DOHH2 (cell line): ENCODE results near the gene FKBP1B.

Experiments
- H3F3A ChIP-seq: fragments of 200-600 bp; sonication (generic), shearing (Covaris generic); 2 replicates; pipeline ENCODE4 v1.6.0; 2016; ENCODE audit warnings: antibody characterized with exemption, mild to moderate bottlenecking; ENCODE audit not compliant: control insufficient read depth, insufficient read depth
- H3K27ac ChIP-seq: fragments of 200-600 bp; sonication (generic); 2 replicates; pipeline ENCODE4 v1.5.1; 2014; ENCODE audit warnings: low read depth, mild to moderate bottlenecking, low read length, moderate library complexity
- H3K27me3 ChIP-seq: fragments of 200-600 bp; sonication (generic); 2 replicates; pipeline ENCODE4 v1.6.1; 2014; ENCODE audit warnings: mild to moderate bottlenecking, low read length, mixed read lengths; ENCODE audit not compliant: control insufficient read depth
- H3K36me3 ChIP-seq: fragments of 200-600 bp; sonication (generic); 2 replicates; pipeline ENCODE4 v1.6.1; 2014; ENCODE audit warnings: mild to moderate bottlenecking, low read length, moderate library complexity, mixed read lengths; ENCODE audit not compliant: control insufficient read depth
- H3K4me1 ChIP-seq: fragments of 200-600 bp; sonication (generic); 2 replicates; pipeline ENCODE4 v1.6.1; 2014; ENCODE audit warnings: mild to moderate bottlenecking, low read length, mixed read lengths; ENCODE audit not compliant: control insufficient read depth
- H3K4me2 ChIP-seq: fragments of 200-600 bp; sonication (generic); 2 replicates; pipeline ENCODE4 v1.6.0; 2014; ENCODE audit warnings: mild to moderate bottlenecking, low read length, moderate library complexity
- H3K4me3 ChIP-seq: fragments of 200-600 bp; sonication (generic); 2 replicates; pipeline ENCODE4 v1.5.1; 2014; ENCODE audit warnings: mild to moderate bottlenecking, low read length, mixed read lengths
- H3K79me2 ChIP-seq: fragments of 200-600 bp; sonication (generic); 2 replicates; pipeline ENCODE4 v1.6.1; 2014; ENCODE audit warnings: mild to moderate bottlenecking, low read length, mixed read lengths; ENCODE audit not compliant: control insufficient read depth
- H3K9me2 ChIP-seq: fragments of 200-600 bp; sonication (generic); replicated peaks from 2 replicates; pipeline ENCODE4 v1.6.1; 2014; ENCODE audit warnings: mild to moderate bottlenecking, low read length, mixed read lengths; ENCODE audit not compliant: control insufficient read depth
- H3K9me3 ChIP-seq: fragments of 200-600 bp; sonication (generic); 2 replicates; pipeline ENCODE4 v1.6.1; 2014; ENCODE audit warnings: antibody characterized with exemption, low read length, mixed read lengths; ENCODE audit not compliant: control insufficient read depth, insufficient read depth
- H4K20me1 ChIP-seq: fragments of 200-600 bp; sonication (generic); 2 replicates; pipeline ENCODE4 v1.6.0; 2014; ENCODE audit warnings: low read depth, mild to moderate bottlenecking, antibody characterized with exemption, low read length, moderate library complexity; ENCODE audit not compliant: control insufficient read depth, insufficient read depth
- CTCF ChIP-seq: fragments of 200-600 bp; sonication (generic); IDR thresholded peaks from one replicate; pipeline ENCODE4 v1.5.1; 2014; ENCODE audit warnings: antibody characterized with exemption, mild to moderate bottlenecking, low read depth, low read length; ENCODE audit not compliant: poor library complexity, severe bottlenecking
- EZH2phosphoT487 ChIP-seq: fragments of 200-600 bp; sonication (generic); IDR thresholded peaks from 2 replicates; pipeline ENCODE4 v1.6.1; 2017; ENCODE audit warnings: borderline replicate concordance, mild to moderate bottlenecking, antibody characterized with exemption, low read length, moderate library complexity, mixed read lengths

FKBP1B gene

GRCh38 chr2:24101992-24102391 lies 52.5 kb downstream of the FKBP1B start:
- H3K79me2 ChIP-seq: no peaks in the 10 kb centered on the region
- no peaks in the 10 kb centered on the region for H3K36me3 ChIP-seq
- H3K9me2 ChIP-seq: no peaks in the 10 kb centered on the region
- H3K4me3 ChIP-seq: no peak overlapping the region
- H3K27ac ChIP-seq: no peak overlapping the region
- peaks cover 22% of the 10 kb centered on the region for H3K4me1 ChIP-seq
- H3K27me3 ChIP-seq: no peaks in the 10 kb centered on the region
- 0 out of 2 replicates have a peak, but pooled peaks cover 4% of the 10 kb centered on the region for H3K9me3 ChIP-seq
- H4K20me1 ChIP-seq: no peaks in the 10 kb centered on the region
- TF ChIP-seq EZH2phosphoT487: no peak
- TF ChIP-seq CTCF: no peak
- H3F3A ChIP-seq: no peaks in the 10 kb centered on the region
- no peak overlapping the region for H3K4me2 ChIP-seq

- Histone ChIP-seq H4K20me1 (no peaks in the 10 kb centered on the region), H3K27me3 (no peaks in the 10 kb centered on the region), H3K27ac (no peak overlapping the region), H3K4me2 (no peak overlapping the region), H3K79me2 (no peaks in the 10 kb centered on the region), H3F3A (no peaks in the 10 kb centered on the region), H3K4me1 (peaks cover 22% of the 10 kb centered on the region), H3K9me3 (0 out of 2 replicates have a peak, but pooled peaks cover 4% of the 10 kb centered on the region), H3K9me2 (no peaks in the 10 kb centered on the region), H3K36me3 (no peaks in the 10 kb centered on the region), H3K4me3 (no peak overlapping the region)
- TF ChIP-seq CTCF (no peak), EZH2phosphoT487 (no peak)
These were observed 53.1 kb downstream of the FKBP1B start for GRCh38 chr2:24102677-24103076.

GRCh38 chr2:24104110-24104650 lies 54.6 kb downstream of the FKBP1B start:
- Histone ChIP-seq H3K36me3 (no peaks in the 10 kb centered on the region), H4K20me1 (no peaks in the 10 kb centered on the region), H3K9me2 (no peaks in the 10 kb centered on the region), H3K9me3 (0 out of 2 replicates have a peak, but pooled peaks cover 4% of the 10 kb centered on the region), H3K27ac (no peak overlapping the region), H3K4me3 (peak overlapping the region; percentile 18; the same call in 1 of the 2 replicates), H3K79me2 (no peaks in the 10 kb centered on the region), H3K4me1 (peaks cover 22% of the 10 kb centered on the region), H3K27me3 (no peaks in the 10 kb centered on the region), H3K4me2 (peak overlapping the region; percentile 44), H3F3A (no peaks in the 10 kb centered on the region)
- TF ChIP-seq CTCF: no peak
- no peak for TF ChIP-seq EZH2phosphoT487
